Measurements from ENCODE around the gene TMEM151B.

Gene TMEM151B

GRCh38 chr6:44275271-44275748 lies 5.1 kb downstream of the TMEM151B start:
- TF ChIP-seq, protein P1, sequence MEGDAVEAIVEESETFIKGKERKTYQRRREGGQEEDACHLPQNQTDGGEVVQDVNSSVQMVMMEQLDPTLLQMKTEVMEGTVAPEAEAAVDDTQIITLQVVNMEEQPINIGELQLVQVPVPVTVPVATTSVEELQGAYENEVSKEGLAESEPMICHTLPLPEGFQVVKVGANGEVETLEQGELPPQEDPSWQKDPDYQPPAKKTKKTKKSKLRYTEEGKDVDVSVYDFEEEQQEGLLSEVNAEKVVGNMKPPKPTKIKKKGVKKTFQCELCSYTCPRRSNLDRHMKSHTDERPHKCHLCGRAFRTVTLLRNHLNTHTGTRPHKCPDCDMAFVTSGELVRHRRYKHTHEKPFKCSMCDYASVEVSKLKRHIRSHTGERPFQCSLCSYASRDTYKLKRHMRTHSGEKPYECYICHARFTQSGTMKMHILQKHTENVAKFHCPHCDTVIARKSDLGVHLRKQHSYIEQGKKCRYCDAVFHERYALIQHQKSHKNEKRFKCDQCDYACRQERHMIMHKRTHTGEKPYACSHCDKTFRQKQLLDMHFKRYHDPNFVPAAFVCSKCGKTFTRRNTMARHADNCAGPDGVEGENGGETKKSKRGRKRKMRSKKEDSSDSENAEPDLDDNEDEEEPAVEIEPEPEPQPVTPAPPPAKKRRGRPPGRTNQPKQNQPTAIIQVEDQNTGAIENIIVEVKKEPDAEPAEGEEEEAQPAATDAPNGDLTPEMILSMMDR (IDR thresholded peaks at IDR 0.05; ENCODE audit: borderline replicate concordance, control extremely low read depth, extremely low read depth, insufficient read depth, missing control alignments): no peak
- DNase-seq (ENCODE audit: low spot score): no peak
- in situ Hi-C loops (cut with MboI; ENCODE audit: low sequenced_read_pairs, unreplicated experiment): no loop called here

GRCh38 chr6:44275749-44276648 lies 5.7 kb downstream of the TMEM151B start:
- in situ Hi-C loops (cut with MboI; ENCODE audit: low sequenced_read_pairs, unreplicated experiment): no loop called here
- TF ChIP-seq, protein P1 (IDR thresholded peaks at IDR 0.05; ENCODE audit: borderline replicate concordance, control extremely low read depth, extremely low read depth, insufficient read depth, missing control alignments): no peak
- no peak for DNase-seq (ENCODE audit: low spot score)

DNA sequence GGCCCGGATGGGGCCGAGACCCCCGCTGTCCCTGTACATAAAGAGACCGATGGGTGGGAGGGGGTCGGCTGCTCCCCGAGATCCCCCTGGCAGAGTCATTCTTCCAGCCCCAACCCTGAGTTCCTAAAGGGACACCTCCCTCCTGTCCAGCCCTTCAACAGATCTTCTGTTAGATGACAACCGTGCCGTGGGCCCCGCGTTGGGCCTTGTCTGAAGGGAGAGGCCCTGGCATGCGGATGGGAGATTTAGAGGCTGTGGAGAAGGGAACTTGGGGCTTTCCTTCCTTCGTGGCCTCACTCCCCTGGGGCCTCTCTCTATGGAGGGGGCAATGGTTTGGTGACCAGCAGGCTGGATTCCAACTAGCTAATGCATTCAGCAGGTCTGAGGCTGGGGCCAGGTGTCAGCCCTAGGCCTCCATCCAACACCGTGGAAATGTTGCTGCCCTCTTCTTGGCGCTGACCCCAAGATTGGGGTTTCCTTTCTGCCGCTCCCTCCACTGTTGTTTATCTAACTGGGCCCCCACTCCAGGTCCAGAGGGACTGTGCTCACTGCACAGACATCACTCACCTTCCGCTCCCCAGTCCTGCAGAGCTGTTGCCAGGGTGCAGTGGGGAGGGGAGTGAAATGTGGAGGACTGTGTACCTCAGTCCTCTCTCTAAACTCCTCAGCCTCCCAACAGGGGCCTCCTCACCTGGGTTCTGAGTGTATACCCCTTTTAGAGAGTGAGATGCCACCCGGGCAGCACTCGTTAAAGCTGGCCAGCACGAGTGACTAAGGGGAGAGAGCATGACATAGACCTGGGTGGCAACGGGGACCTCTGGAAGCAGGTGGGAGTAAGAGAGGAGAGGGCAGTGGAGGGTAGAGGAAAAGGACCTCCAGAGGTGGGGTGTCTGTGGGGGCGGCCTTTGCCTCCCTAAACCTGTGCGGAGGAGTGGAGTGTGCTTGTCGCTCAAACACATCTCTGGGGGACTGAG lies 6.7 kb downstream of the TMEM151B start:
- no peak for DNase-seq (ENCODE audit: low spot score)
- TF ChIP-seq, protein P1 (IDR thresholded peaks at IDR 0.05; ENCODE audit: borderline replicate concordance, control extremely low read depth, extremely low read depth, insufficient read depth, missing control alignments): no peak
- in situ Hi-C loops (cut with MboI; ENCODE audit: low sequenced_read_pairs, unreplicated experiment): no loop called here

- TF ChIP-seq, protein P1 (IDR thresholded peaks at IDR 0.05; ENCODE audit: borderline replicate concordance, control extremely low read depth, extremely low read depth, insufficient read depth, missing control alignments): no peak
- no peak for DNase-seq (ENCODE audit: low spot score)
- in situ Hi-C loops (cut with MboI; ENCODE audit: low sequenced_read_pairs, unreplicated experiment): no loop called here
Measured at GRCh38 chr6:44277763-44278162, 7.5 kb downstream of the TMEM151B start.

GRCh38 chr6:44278315-44278714 lies 8.1 kb downstream of the TMEM151B start:
- TF ChIP-seq, protein P1 (IDR thresholded peaks at IDR 0.05; ENCODE audit: borderline replicate concordance, control extremely low read depth, extremely low read depth, insufficient read depth, missing control alignments): no peak
- DNase-seq (ENCODE audit: low spot score): no peak
- in situ Hi-C loops (cut with MboI; ENCODE audit: low sequenced_read_pairs, unreplicated experiment): no loop called here

Measured in GM13976 (cell line).